IMR-90 (cell line): ENCODE results near the gene TPPP. TPM values are rescaled to one million over a fixed set of nuclear protein-coding genes. Genes with fewer than 3 reads are reported as not detected.

ENCODE experiments used
- ATAC-seq: fragments of 200-7000 bp; cut with Tn5 transposase; 2 replicates; pipeline ENCODE4 v1.9.1; 2020; ENCODE audit warnings: low read depth, mild to moderate bottlenecking, moderate library complexity
- BruUV-seq: library from RNA; stranded (reverse); fragments of 400-500 nt; replicated peaks from 2 replicates; lab custom pipeline; 2021; lab: Mats Ljungman, UMichigan
- CTCF ChIA-PET: fragments of 300-600 bp; formaldehyde crosslinking; extraction: SDS; loops from one replicate; lab custom pipeline; 2021; ENCODE audit warnings: antibody characterized with exemption; lab: Yijun Ruan, JAX
- POLR2A ChIA-PET: fragments of 300-600 bp; sonication (Branson Sonifier 250); formaldehyde crosslinking; loops from one replicate; lab custom pipeline; 2022; ENCODE audit warnings: antibody characterized with exemption; ENCODE audit not compliant: unreplicated experiment; lab: Charles Lee
- DNase-seq: peaks from one replicate; pipeline ENCODE4 v3.0.0; 2013
- H2AFZ ChIP-seq: replicated peaks from 2 replicates; pipeline ENCODE3; 2013; ENCODE audit warnings: low read length, mild to moderate bottlenecking; ENCODE audit not compliant: poor library complexity
- H2AK5ac ChIP-seq: 2 replicates; pipeline ENCODE4 v1.6.1; 2013; ENCODE audit warnings: low read depth, low read length, inconsistent platforms
- H2AK9ac ChIP-seq: replicated peaks from 2 replicates; pipeline ENCODE3; 2013; ENCODE audit warnings: mild to moderate bottlenecking, low read depth, low read length, moderate library complexity; ENCODE audit not compliant: poor library complexity
- H2BK120ac ChIP-seq: 2 replicates; pipeline ENCODE4 v1.6.1; 2013; ENCODE audit warnings: low read depth, low read length, inconsistent platforms
- H2BK15ac ChIP-seq: 3 replicates; pipeline ENCODE4 v1.6.1; 2013; ENCODE audit warnings: low read depth, low read length, inconsistent platforms
- H2BK20ac ChIP-seq: 2 replicates; pipeline ENCODE4 v1.6.1; 2013; ENCODE audit warnings: low read depth, mild to moderate bottlenecking, inconsistent platforms, low read length, moderate library complexity
- H2BK5ac ChIP-seq: 2 replicates; pipeline ENCODE4 v1.6.1; 2013; ENCODE audit warnings: mild to moderate bottlenecking, low read depth, low read length, inconsistent platforms; ENCODE audit not compliant: poor library complexity, severe bottlenecking
- H3K14ac ChIP-seq: replicated peaks from 2 replicates; pipeline ENCODE4 v1.6.1; 2013; ENCODE audit warnings: low read depth, low read length, inconsistent platforms
- H3K18ac ChIP-seq: 2 replicates; pipeline ENCODE4 v1.6.1; 2013; ENCODE audit warnings: low read depth, low read length, control low read depth
- H3K23ac ChIP-seq: 2 replicates; pipeline ENCODE4 v1.6.1; 2013; ENCODE audit warnings: low read depth, low read length, inconsistent platforms
- H3K27ac ChIP-seq: 2 replicates; pipeline ENCODE4 v1.5.1; 2013; ENCODE audit warnings: mild to moderate bottlenecking, control low read depth, low read length; ENCODE audit not compliant: insufficient read depth
- H3K27me3 ChIP-seq: 2 replicates; pipeline ENCODE4 v1.6.1; 2013; ENCODE audit warnings: low read length; ENCODE audit not compliant: control insufficient read depth, insufficient read depth
- H3K36me3 ChIP-seq: 2 replicates; pipeline ENCODE4 v1.6.1; 2013; ENCODE audit warnings: low read length, mixed read lengths; ENCODE audit not compliant: control insufficient read depth, insufficient read depth
- H3K4ac ChIP-seq: 2 replicates; pipeline ENCODE4 v1.6.1; 2013; ENCODE audit warnings: low read depth, low read length, inconsistent platforms
- H3K4me1 ChIP-seq: 2 replicates; pipeline ENCODE4 v1.6.1; 2013; ENCODE audit warnings: low read length, mixed read lengths; ENCODE audit not compliant: control insufficient read depth, insufficient read depth
- H3K4me2 ChIP-seq: 2 replicates; pipeline ENCODE4 v1.6.1; 2013; ENCODE audit warnings: low read depth, mild to moderate bottlenecking, control low read depth, low read length, moderate library complexity
- H3K4me3 ChIP-seq: 2 replicates; pipeline ENCODE4 v1.5.1; 2013; ENCODE audit warnings: low read depth, mild to moderate bottlenecking, control low read depth, low read length, moderate library complexity; ENCODE audit not compliant: insufficient read depth
- H3K56ac ChIP-seq: 2 replicates; pipeline ENCODE4 v1.6.1; 2013; ENCODE audit warnings: low read length, inconsistent platforms; ENCODE audit not compliant: insufficient read depth; ENCODE audit errors: extremely low read depth
- H3K79me1 ChIP-seq, 2 experiments: 2 replicates each; pipeline ENCODE4 v1.6.1; 2013; ENCODE audit warnings: low read length in 2 of 2, inconsistent platforms in 1 of 2, low read depth in 1 of 2
- H3K9ac ChIP-seq: 2 replicates; pipeline ENCODE4 v1.6.1; 2013; ENCODE audit warnings: low read depth, low read length, control low read depth
- H3K9me1 ChIP-seq: 2 replicates; pipeline ENCODE4 v1.6.1; 2013; ENCODE audit warnings: low read length, inconsistent platforms; ENCODE audit not compliant: insufficient read depth
- H3K9me3 ChIP-seq: 2 replicates; pipeline ENCODE4 v1.6.1; 2013; ENCODE audit warnings: low read length; ENCODE audit not compliant: control insufficient read depth, insufficient read depth
- H4K20me1 ChIP-seq: 2 replicates; pipeline ENCODE4 v1.6.1; 2013; ENCODE audit warnings: low read length, inconsistent platforms; ENCODE audit not compliant: insufficient read depth
- H4K5ac ChIP-seq: 2 replicates; pipeline ENCODE4 v1.6.1; 2013; ENCODE audit warnings: mild to moderate bottlenecking, low read depth, low read length, control low read depth
- H4K8ac ChIP-seq, 2 experiments: 2 replicates each; pipeline ENCODE4 v1.6.1; 2013; ENCODE audit warnings: low read depth in 2 of 2, low read length in 2 of 2, control low read depth in 1 of 2, inconsistent platforms in 1 of 2
- H4K91ac ChIP-seq: 2 replicates; pipeline ENCODE4 v1.6.1; 2013; ENCODE audit warnings: low read depth, low read length, inconsistent platforms; ENCODE audit not compliant: insufficient read depth
- BHLHE40 ChIP-seq: fragments of 150-350 bp; IDR thresholded peaks from 2 replicates; pipeline ENCODE4 v1.6.1; 2016; ENCODE audit warnings: mild to moderate bottlenecking, low read depth, low read length
- CEBPB ChIP-seq: IDR thresholded peaks from 2 replicates; pipeline ENCODE4 v1.6.1; 2012; ENCODE audit warnings: low read depth, low read length, improper control_type of control experiment
- CHD1 ChIP-seq: IDR thresholded peaks from 2 replicates; pipeline ENCODE4 v1.6.1; 2012; ENCODE audit warnings: low read depth, low read length, improper control_type of control experiment
- CTCF ChIP-seq: conservative IDR thresholded peaks from 2 replicates; pipeline ENCODE4 v1.5.1; 2012; ENCODE audit warnings: mild to moderate bottlenecking, low read depth, low read length, improper control_type of control experiment
- ELK1 ChIP-seq: fragments of 150-350 bp; IDR thresholded peaks from 2 replicates; pipeline ENCODE4 v1.6.1; 2016; ENCODE audit warnings: low read depth, mild to moderate bottlenecking, low read length, moderate library complexity, borderline replicate concordance
- FOS ChIP-seq: fragments of 150-350 bp; IDR thresholded peaks from 2 replicates; pipeline ENCODE4 v1.6.1; 2016; ENCODE audit warnings: low read depth, low read length
- MAFK ChIP-seq: IDR thresholded peaks from 2 replicates; pipeline ENCODE4 v1.6.1; 2012; ENCODE audit warnings: low read depth, low read length, improper control_type of control experiment
- MXI1 ChIP-seq: IDR thresholded peaks from 2 replicates; pipeline ENCODE4 v1.6.1; 2012; ENCODE audit warnings: low read depth, mild to moderate bottlenecking, low read length, moderate library complexity, borderline replicate concordance
- RAD21 ChIP-seq: IDR thresholded peaks from 2 replicates; pipeline ENCODE4 v1.6.1; 2012; ENCODE audit warnings: low read length, improper control_type of control experiment
- RCOR1 ChIP-seq: IDR thresholded peaks from 2 replicates; pipeline ENCODE4 v1.6.1; 2012; ENCODE audit warnings: mild to moderate bottlenecking, low read length, improper control_type of control experiment; ENCODE audit not compliant: insufficient replicate concordance
- SMC3 ChIP-seq: fragments of 150-350 bp; IDR thresholded peaks from 2 replicates; pipeline ENCODE4 v1.6.1; 2016; ENCODE audit warnings: low read depth, mild to moderate bottlenecking, antibody characterized with exemption, low read length, moderate library complexity
- WGBS, 2 experiments: methylation state at CpG; one replicate each; pipeline versions ENCODE4 v1.1.5 to v1.1.7; 2013; ENCODE audit warnings: missing lambda C conversion rate in 2 of 2; ENCODE audit not compliant: insufficient read length in 1 of 2; ENCODE audit errors: extremely low coverage in 2 of 2; 5-methylcytosine and 5-hydroxymethylcytosine counted together
- dilution Hi-C: fragments of 300-500 bp; cut with HindIII; formaldehyde crosslinking; loops from one replicate; pipeline ENCODE4 v1.14.3; 2018; ENCODE audit warnings: low sequenced_read_pairs; ENCODE audit not compliant: unreplicated experiment
- in situ Hi-C: fragments of 300-500 bp; cut with MboI; formaldehyde crosslinking; loops from 3 replicates; pipeline ENCODE4 v1.14.3; 2019; ENCODE audit warnings: low sequenced_read_pairs, inconsistent platforms, mixed read lengths
- intact Hi-C: fragments of 100-400 bp; cut with micrococcal nuclease; formaldehyde crosslinking; loops from 2 replicates; pipeline ENCODE4 v1.10.0; 2022
- polyA plus RNA-seq, 3 experiments: library from polyadenylated mRNA; depleted of rRNA; stranded (reverse); fragments of >200 nt; gene quantifications; 2 replicates each; pipeline ENCODE4 v1.2.3, GENCODE V29; 2012; ENCODE audit warnings: low replicate concordance in 1 of 3
- total RNA-seq: library from RNA; depleted of rRNA; stranded (reverse); fragments of >200 nt; gene quantifications from 2 replicates; pipeline ENCODE4 v1.2.3, GENCODE V29; 2012

Gene TPPP
- total and polyA plus RNA-seq, 2 of the 4 experiments (the other 2 are of a cell fraction): under 0.01 to 0.07 TPM

- TF ChIP-seq CTCF: no peak
These were observed 22.5 kb downstream of the TPPP start (continued) for GRCh38 chr5:670396-671270.

- in situ Hi-C loops (loop anchor here (5.0 kb wide), 1 partner anchor 232 kb away; no protein-coding TSS in a partner anchor), dilution Hi-C loops (no loop called here), intact Hi-C loops (loop anchor here (2.0 kb wide), 1 partner anchor 233 kb away; no protein-coding TSS in a partner anchor)
- no peak overlapping the region for H3K4me3 ChIP-seq
- H3K23ac ChIP-seq: no peak overlapping the region
- ChIA-PET POLR2A (no interaction called here), CTCF (interaction anchor here (1.0 to 1.4 kb wide), 2 partner anchors 220 to 233 kb away, joined by 3 read pairs; no protein-coding TSS in a partner anchor)
- H3K27ac ChIP-seq: no peak overlapping the region
- no peaks in the 10 kb centered on the region; the same call in 1 of the 2 replicates for H3K4me1 ChIP-seq
- H3K36me3 ChIP-seq: no peaks in the 10 kb centered on the region
- H3K79me1 ChIP-seq: no peaks in the 10 kb centered on the region
- WGBS, 2 experiments: 86% methylated on average over 4 of the region's 22 CpGs; no CpG with 5 or more reads in 1 of the 2 experiments
- H2BK20ac ChIP-seq: no peak overlapping the region
- H3K27me3 ChIP-seq: peaks cover 15% of the 10 kb centered on the region; the same call in 1 of the 2 replicates
- no TSS peak for BruUV-seq
- H2BK5ac ChIP-seq: no peak overlapping the region
- H2AFZ ChIP-seq: no peak overlapping the region
- no peak overlapping the region for H2AK9ac ChIP-seq
- H3K9me1 ChIP-seq: no peaks in the 10 kb centered on the region
- H3K9me3 ChIP-seq: no peaks in the 10 kb centered on the region
- H3K9ac ChIP-seq: no peak overlapping the region
- no peak for ATAC-seq
- no peak for DNase-seq
- no peak overlapping the region for H4K91ac ChIP-seq
- H2BK120ac ChIP-seq: no peak overlapping the region
- H3K4ac ChIP-seq: no peak overlapping the region
- H4K20me1 ChIP-seq: no peaks in the 10 kb centered on the region
- no peak overlapping the region for H2BK15ac ChIP-seq
- no peak overlapping the region for H3K14ac ChIP-seq
- H3K56ac ChIP-seq: no peak overlapping the region
- H3K18ac ChIP-seq: no peak overlapping the region
- H4K5ac ChIP-seq: no peak overlapping the region
- H2AK5ac ChIP-seq: no peak overlapping the region
- no peak overlapping the region for H3K4me2 ChIP-seq
- H4K8ac ChIP-seq: no peak overlapping the region
- TF ChIP-seq SMC3 (no peak), MAFK (no peak), RAD21 (no peak), FOS (no peak), CHD1 (no peak), ELK1 (no peak), BHLHE40 (no peak), RCOR1 (no peak), CEBPB (no peak), MXI1 (no peak)
These were observed 23.2 kb downstream of the TPPP start for GRCh38 chr5:669842-670395.
